ENCODE measurements around the gene INPP5A.

DNA sequence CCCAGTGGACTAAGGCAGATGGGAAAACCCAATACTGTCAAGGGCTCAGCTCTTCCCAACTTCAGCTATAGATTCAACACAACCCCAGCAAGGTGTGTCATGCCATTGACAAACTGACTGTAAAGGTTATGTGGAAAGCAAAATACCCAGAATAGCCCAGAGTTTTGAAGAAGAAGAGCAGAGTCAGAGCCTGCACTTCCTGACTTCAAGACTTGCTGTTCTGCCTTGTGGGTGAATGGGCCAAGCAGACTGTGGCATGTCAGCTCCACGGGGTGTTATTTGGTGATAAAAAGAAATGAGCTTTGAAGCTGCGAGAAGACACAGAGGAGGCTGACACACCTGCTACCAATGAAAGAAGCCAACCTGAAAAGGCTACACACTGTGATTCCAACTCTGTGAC is 158.6 kb downstream of the INPP5A start:
- TF ChIP-seq, protein P1, sequence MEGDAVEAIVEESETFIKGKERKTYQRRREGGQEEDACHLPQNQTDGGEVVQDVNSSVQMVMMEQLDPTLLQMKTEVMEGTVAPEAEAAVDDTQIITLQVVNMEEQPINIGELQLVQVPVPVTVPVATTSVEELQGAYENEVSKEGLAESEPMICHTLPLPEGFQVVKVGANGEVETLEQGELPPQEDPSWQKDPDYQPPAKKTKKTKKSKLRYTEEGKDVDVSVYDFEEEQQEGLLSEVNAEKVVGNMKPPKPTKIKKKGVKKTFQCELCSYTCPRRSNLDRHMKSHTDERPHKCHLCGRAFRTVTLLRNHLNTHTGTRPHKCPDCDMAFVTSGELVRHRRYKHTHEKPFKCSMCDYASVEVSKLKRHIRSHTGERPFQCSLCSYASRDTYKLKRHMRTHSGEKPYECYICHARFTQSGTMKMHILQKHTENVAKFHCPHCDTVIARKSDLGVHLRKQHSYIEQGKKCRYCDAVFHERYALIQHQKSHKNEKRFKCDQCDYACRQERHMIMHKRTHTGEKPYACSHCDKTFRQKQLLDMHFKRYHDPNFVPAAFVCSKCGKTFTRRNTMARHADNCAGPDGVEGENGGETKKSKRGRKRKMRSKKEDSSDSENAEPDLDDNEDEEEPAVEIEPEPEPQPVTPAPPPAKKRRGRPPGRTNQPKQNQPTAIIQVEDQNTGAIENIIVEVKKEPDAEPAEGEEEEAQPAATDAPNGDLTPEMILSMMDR (conservative IDR thresholded peaks at IDR 0.05; ENCODE audit: low read length) = no peak
- TF ChIP-seq EZH2phosphoT487 (IDR thresholded peaks at IDR 0.05; ENCODE audit: borderline replicate concordance) = no peak

Data from Loucy (cell line).